K562 (cell line): ENCODE measurements around the gene PRM2.
A peak's percentile ranks its signal among the peaks of the same experiment; 100 is the strongest.

ENCODE experiments used
- DLX4 ChIP-seq: fragments of 250-450 bp; sonication (Bioruptor Pico); IDR thresholded peaks from 2 replicates; pipeline ENCODE4 v1.6.1; 2021; ENCODE audit warnings: mild to moderate bottlenecking
- HNRNPLL ChIP-seq: fragments of 200-400 bp; formaldehyde crosslinking; IDR thresholded peaks from 2 replicates; pipeline ENCODE4 v1.6.1; 2017; ENCODE audit warnings: low read length, low read depth, mild to moderate bottlenecking; ENCODE audit not compliant: poor library complexity, severe bottlenecking
- KDM1A ChIP-seq, 2 experiments: fragments of 450-650 bp; IDR thresholded peaks; 2 replicates each; pipeline ENCODE4 v1.6.1; 2016; ENCODE audit warnings: mild to moderate bottlenecking in 2 of 2
- MAX ChIP-seq: sonication (generic); formaldehyde crosslinking; IDR thresholded peaks from 2 replicates; pipeline ENCODE4 v1.9.0; 2022; ENCODE audit warnings: mild to moderate bottlenecking, missing genetic modification reagents
- POLR2A ChIP-seq: fragments of 450-650 bp; conservative IDR thresholded peaks from 2 replicates; pipeline ENCODE4 v1.6.1; 2016
- REST ChIP-seq, 2 experiments: fragments of 450-650 bp; formaldehyde crosslinking in 1 of 2; IDR thresholded peaks; 2 replicates each; pipeline versions ENCODE4 v1.4.0 to v1.6.1; 2014 to 2020; ENCODE audit warnings: mild to moderate bottlenecking in 2 of 2, borderline replicate concordance in 1 of 2, low read depth in 1 of 2
- SAFB ChIP-seq: fragments of 200-400 bp; formaldehyde crosslinking; IDR thresholded peaks from 2 replicates; pipeline ENCODE4 v1.6.1; 2017; ENCODE audit warnings: low read depth, low read length, borderline replicate concordance
- SIN3A ChIP-seq, 2 experiments: fragments of 150-350 bp in 1 of 2; IDR thresholded peaks; 2 replicates each; pipeline ENCODE4 v1.6.1; 2011 to 2016; ENCODE audit warnings: borderline replicate concordance in 2 of 2, low read depth in 2 of 2, low read length in 2 of 2, mild to moderate bottlenecking in 2 of 2, moderate library complexity in 2 of 2; ENCODE audit not compliant: control insufficient read depth in 1 of 2
- ZNF436 ChIP-seq: fragments of 250-450, 450-650 bp; sonication (Bioruptor Pico); formaldehyde crosslinking; IDR thresholded peaks from 2 replicates; pipeline ENCODE4 v1.7.0; 2020; ENCODE audit warnings: mild to moderate bottlenecking

GRCh38 chr16:11255737-11256660 is 20.3 kb downstream of the PRM2 start, which contains the start of gene SOCS1:
- no peak for TF ChIP-seq HNRNPLL
- TF ChIP-seq KDM1A (IDR thresholded peaks at IDR 0.05), result no peak
- no peak for TF ChIP-seq ZNF436 (CRISPR knock-in tag)
- 0 out of 2 replicates have a peak, but pooled peaks have one; percentile 52 for TF ChIP-seq SAFB
- peak; percentile 91 for TF ChIP-seq REST (IDR thresholded peaks at IDR 0.05; ENCODE audit: borderline replicate concordance)
- TF ChIP-seq REST (CRISPR knock-in tag; IDR thresholded peaks at IDR 0.05; ENCODE audit: low read depth), result no peak
- peak; percentile 97 for TF ChIP-seq SIN3A (IDR thresholded peaks at IDR 0.05; ENCODE audit: borderline replicate concordance in 2 of 2, control insufficient read depth in 1 of 2, low read depth in 2 of 2, low read length in 2 of 2)
- no peak for TF ChIP-seq DLX4 (CRISPR knock-in tag)
- TF ChIP-seq POLR2A, result peak; percentile 73
- TF ChIP-seq MAX (CRISPR knock-in tag), result peak; percentile 51
